OCI-LY7 (cell line): ENCODE results near the gene NAXE. TPM values are rescaled to one million over a fixed set of nuclear protein-coding genes. Genes with fewer than 3 reads are reported as not detected.

Source experiments
- BruUV-seq: library from RNA; stranded (reverse); fragments of 400-500 nt; replicated peaks from 2 replicates; lab custom pipeline; 2021; lab: Mats Ljungman, UMichigan
- CTCF ChIA-PET: fragments of 300-600 bp; sonication (Branson Sonifier 250); formaldehyde crosslinking; loops from one replicate; lab custom pipeline; 2022; ENCODE audit warnings: antibody characterized with exemption; ENCODE audit not compliant: unreplicated experiment; lab: Charles Lee
- POLR2A ChIA-PET: fragments of 300-600 bp; sonication (Branson Sonifier 250); formaldehyde crosslinking; loops from one replicate; lab custom pipeline; 2022; ENCODE audit warnings: antibody characterized with exemption; lab: Charles Lee
- DNase-seq: peaks from one replicate; pipeline ENCODE4 v3.0.0-alpha.2; 2015; ENCODE audit warnings: low spot score
- H2AFZ ChIP-seq: fragments of 200-600 bp; sonication (generic), shearing (Covaris generic); 2 replicates; pipeline ENCODE4 v1.6.1; 2014; ENCODE audit warnings: mild to moderate bottlenecking, antibody characterized with exemption, low read length, moderate library complexity
- H3K27ac ChIP-seq: fragments of 200-600 bp; sonication (generic); 2 replicates; pipeline ENCODE4 v1.5.1; 2014; ENCODE audit warnings: mixed run types, low read depth, mild to moderate bottlenecking, moderate library complexity, low read length, inconsistent platforms; ENCODE audit not compliant: poor library complexity, severe bottlenecking
- H3K36me3 ChIP-seq: fragments of 200-600 bp; sonication (generic); 2 replicates; pipeline ENCODE4 v1.6.1; 2014; ENCODE audit warnings: mild to moderate bottlenecking, antibody characterized with exemption, low read length, moderate library complexity, mixed read lengths; ENCODE audit not compliant: insufficient read depth
- H3K4me1 ChIP-seq: fragments of 200-600 bp; sonication (generic); 2 replicates; pipeline ENCODE4 v1.5.1; 2014; ENCODE audit warnings: mild to moderate bottlenecking, low read length; ENCODE audit not compliant: insufficient read depth, poor library complexity, severe bottlenecking
- H3K4me2 ChIP-seq: fragments of 200-600 bp; sonication (generic); 2 replicates; pipeline ENCODE4 v1.6.1; 2014; ENCODE audit warnings: mild to moderate bottlenecking, low read length
- H3K4me3 ChIP-seq: fragments of 200-600 bp; sonication (generic); 2 replicates; pipeline ENCODE4 v1.5.1; 2014; ENCODE audit warnings: mild to moderate bottlenecking, low read depth, low read length; ENCODE audit not compliant: poor library complexity, severe bottlenecking
- H3K79me2 ChIP-seq: fragments of 200-600 bp; sonication (generic); 2 replicates; pipeline ENCODE4 v1.6.1; 2016; ENCODE audit warnings: low read depth, mild to moderate bottlenecking, low read length, moderate library complexity, mixed read lengths; ENCODE audit not compliant: insufficient read depth
- H3K9me2 ChIP-seq: fragments of 200-600 bp; sonication (generic); 2 replicates; pipeline ENCODE4 v1.6.1; 2016; ENCODE audit warnings: mild to moderate bottlenecking, low read length, mixed read lengths; ENCODE audit not compliant: insufficient read depth
- H3K9me3 ChIP-seq: fragments of 200-600 bp; sonication (generic); 2 replicates; pipeline ENCODE4 v1.6.1; 2014; ENCODE audit warnings: mild to moderate bottlenecking, mixed run types, low read length, mixed read lengths
- H4K20me1 ChIP-seq: fragments of 200-600 bp; sonication (generic); 2 replicates; pipeline ENCODE4 v1.6.1; 2014; ENCODE audit warnings: mild to moderate bottlenecking, antibody characterized with exemption, low read length, moderate library complexity, mixed read lengths; ENCODE audit not compliant: insufficient read depth
- EZH2phosphoT487 ChIP-seq: fragments of 200-600 bp; sonication (generic); IDR thresholded peaks from 2 replicates; pipeline ENCODE4 v1.6.1; 2018; ENCODE audit warnings: low read depth, borderline replicate concordance, mild to moderate bottlenecking, mixed run types, antibody characterized with exemption, low read length, moderate library complexity, mixed read lengths
- intact Hi-C: fragments of 100-400 bp; cut with micrococcal nuclease; formaldehyde crosslinking; loops from one replicate; pipeline ENCODE4 v1.10.0; 2022; ENCODE audit not compliant: unreplicated experiment
- total RNA-seq, 2 experiments: library from RNA; depleted of rRNA in 1 of 2; stranded (reverse); fragments of >200 nt in 1 of 2; shearing (Covaris generic) in 1 of 2; gene quantifications; 2 replicates each; pipeline ENCODE4 v1.2.3, GENCODE V29; 2014 to 2022
- TF ChIP-seq, protein P1 (sequence below): fragments of 200-600 bp; sonication (generic); conservative IDR thresholded peaks from 2 replicates; pipeline ENCODE4 v1.5.1; 2014; ENCODE audit warnings: mild to moderate bottlenecking, antibody characterized with exemption, low read length, moderate library complexity, mixed read lengths

Gene NAXE
- total RNA-seq, 2 experiments from 2014 or later: 61.1 to 71.6 TPM

DNA sequence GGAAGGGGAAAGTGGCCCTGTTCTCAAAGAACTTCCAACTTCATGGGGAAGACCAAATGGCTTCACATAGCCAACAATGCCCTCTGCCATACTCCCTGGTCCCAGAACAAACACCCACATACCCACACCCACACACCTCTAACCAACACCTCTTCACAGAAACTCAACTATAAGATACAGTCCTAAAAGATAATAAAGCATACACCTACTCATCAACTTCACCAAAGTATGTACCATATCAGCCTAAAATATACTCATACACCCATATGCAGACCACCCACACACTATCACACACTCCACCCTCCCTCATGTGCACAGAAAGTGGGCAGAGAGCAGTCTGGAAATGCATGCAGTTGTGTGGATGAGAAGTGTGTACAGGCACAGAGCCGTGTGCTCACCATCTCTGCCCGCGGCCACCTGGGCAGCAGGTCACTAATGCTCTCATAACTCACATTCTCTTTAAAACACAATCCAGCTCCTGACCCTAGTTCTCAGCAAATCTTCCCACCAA is 46.9 kb upstream of the NAXE start:
- ChIA-PET POLR2A (interaction anchor here (0.8 kb wide), 1 partner anchor 8 kb away, joined by 4 read pairs; no protein-coding TSS in a partner anchor), CTCF (no interaction called here)
- Histone ChIP-seq H2AFZ (no peak overlapping the region), H4K20me1 (no peaks in the 10 kb centered on the region), H3K9me3 (no peaks in the 10 kb centered on the region), H3K9me2 (no peaks in the 10 kb centered on the region), H3K27ac (no peak overlapping the region), H3K79me2 (no peaks in the 10 kb centered on the region), H3K4me1 (no peaks in the 10 kb centered on the region), H3K36me3 (peaks cover 22% of the 10 kb centered on the region), H3K4me2 (no peak overlapping the region), H3K4me3 (no peak overlapping the region)
- TF ChIP-seq EZH2phosphoT487: no peak
- TF ChIP-seq, protein P1, sequence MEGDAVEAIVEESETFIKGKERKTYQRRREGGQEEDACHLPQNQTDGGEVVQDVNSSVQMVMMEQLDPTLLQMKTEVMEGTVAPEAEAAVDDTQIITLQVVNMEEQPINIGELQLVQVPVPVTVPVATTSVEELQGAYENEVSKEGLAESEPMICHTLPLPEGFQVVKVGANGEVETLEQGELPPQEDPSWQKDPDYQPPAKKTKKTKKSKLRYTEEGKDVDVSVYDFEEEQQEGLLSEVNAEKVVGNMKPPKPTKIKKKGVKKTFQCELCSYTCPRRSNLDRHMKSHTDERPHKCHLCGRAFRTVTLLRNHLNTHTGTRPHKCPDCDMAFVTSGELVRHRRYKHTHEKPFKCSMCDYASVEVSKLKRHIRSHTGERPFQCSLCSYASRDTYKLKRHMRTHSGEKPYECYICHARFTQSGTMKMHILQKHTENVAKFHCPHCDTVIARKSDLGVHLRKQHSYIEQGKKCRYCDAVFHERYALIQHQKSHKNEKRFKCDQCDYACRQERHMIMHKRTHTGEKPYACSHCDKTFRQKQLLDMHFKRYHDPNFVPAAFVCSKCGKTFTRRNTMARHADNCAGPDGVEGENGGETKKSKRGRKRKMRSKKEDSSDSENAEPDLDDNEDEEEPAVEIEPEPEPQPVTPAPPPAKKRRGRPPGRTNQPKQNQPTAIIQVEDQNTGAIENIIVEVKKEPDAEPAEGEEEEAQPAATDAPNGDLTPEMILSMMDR: no peak
- no TSS peak for BruUV-seq
- no peak for DNase-seq
- intact Hi-C loops: no loop called here

DNA sequence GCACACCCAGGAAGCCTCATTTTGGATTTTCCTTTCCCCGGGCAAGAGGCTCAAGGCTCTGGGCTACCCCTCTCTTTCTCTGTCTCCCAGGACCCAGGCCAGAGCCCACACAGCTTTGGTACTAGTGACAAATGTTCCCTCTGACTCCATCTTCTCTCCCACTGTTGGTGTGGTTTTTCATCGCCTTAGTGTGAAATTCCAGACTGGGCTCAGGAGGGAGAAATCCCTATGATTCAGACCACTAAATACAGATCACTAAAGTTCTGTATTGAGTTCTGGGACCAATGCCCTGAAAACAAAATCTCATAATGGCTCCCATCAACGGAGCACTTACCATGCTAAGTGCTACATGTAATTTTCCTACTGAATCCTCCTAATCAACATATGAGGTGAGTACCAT is 45.3 kb upstream of the NAXE start:
- Histone ChIP-seq H3K79me2 (no peaks in the 10 kb centered on the region), H3K4me1 (peaks cover 7% of the 10 kb centered on the region), H3K4me3 (no peak overlapping the region), H3K4me2 (no peak overlapping the region), H3K9me3 (no peaks in the 10 kb centered on the region), H3K27ac (no peak overlapping the region), H3K9me2 (no peaks in the 10 kb centered on the region), H4K20me1 (no peaks in the 10 kb centered on the region), H2AFZ (no peak overlapping the region), H3K36me3 (peaks cover 18% of the 10 kb centered on the region)
- no peak for DNase-seq
- ChIA-PET CTCF (no interaction called here), POLR2A (interaction anchor here (1.3 kb wide), 1 partner anchor 10 kb away, joined by 3 read pairs; no protein-coding TSS in a partner anchor)
- intact Hi-C loops: no loop called here
- TF ChIP-seq EZH2phosphoT487: no peak
- TF ChIP-seq, protein P1: no peak
- BruUV-seq: no TSS peak

DNA sequence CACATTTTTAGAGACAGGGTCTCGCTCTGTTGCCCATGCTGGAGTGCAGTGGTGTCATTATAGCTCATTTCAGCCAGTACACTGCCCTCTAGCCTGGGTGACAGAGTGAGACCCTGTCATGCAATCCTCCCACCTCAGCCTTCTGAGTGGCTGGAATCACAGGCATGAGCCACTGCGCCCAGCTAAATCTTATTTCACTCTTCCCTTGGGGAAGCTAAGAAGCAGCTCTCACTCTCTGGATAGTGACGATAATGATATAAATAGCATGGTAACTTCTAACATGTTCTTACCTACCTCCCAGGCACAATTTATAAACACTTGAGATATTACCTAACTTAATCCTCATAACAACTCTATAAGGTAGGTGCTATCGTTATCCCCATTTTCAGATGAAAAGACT is 44.1 kb upstream of the NAXE start:
- Histone ChIP-seq H2AFZ (no peak overlapping the region), H3K9me3 (no peaks in the 10 kb centered on the region), H3K4me3 (no peak overlapping the region), H4K20me1 (no peaks in the 10 kb centered on the region), H3K4me1 (peaks cover 18% of the 10 kb centered on the region), H3K4me2 (no peak overlapping the region), H3K9me2 (no peaks in the 10 kb centered on the region), H3K27ac (no peak overlapping the region), H3K36me3 (peaks cover 23% of the 10 kb centered on the region), H3K79me2 (no peaks in the 10 kb centered on the region)
- POLR2A ChIA-PET: no interaction called here
- DNase-seq: no peak
- CTCF ChIA-PET: interaction anchor here (0.6 kb wide), 1 partner anchor 402 kb away, joined by 4 read pairs; no protein-coding TSS in a partner anchor
- intact Hi-C loops: no loop called here
- BruUV-seq: no TSS peak
- TF ChIP-seq, protein P1: 0 out of 2 replicates have a peak, but pooled peaks have one; percentile 16
- TF ChIP-seq EZH2phosphoT487: no peak
